Endodermal cell (in vitro differentiated cells): ENCODE data around the gene COL8A1. TPM values are rescaled to one million over a fixed set of nuclear protein-coding genes. Genes with fewer than 3 reads are reported as not detected.

ENCODE experiments used
- DNase-seq: peaks from one replicate; pipeline ENCODE4 v3.0.0-alpha.2; 2017
- H3K27ac ChIP-seq: 2 replicates; pipeline ENCODE4 v1.5.1; 2013; ENCODE audit warnings: mild to moderate bottlenecking, low read depth, low read length, moderate library complexity
- H3K27me3 ChIP-seq: 2 replicates; pipeline ENCODE4 v1.6.1; 2013; ENCODE audit warnings: mild to moderate bottlenecking, low read length, moderate library complexity; ENCODE audit not compliant: insufficient read depth, control insufficient read depth, poor library complexity, severe bottlenecking
- H3K36me3 ChIP-seq: 2 replicates; pipeline ENCODE4 v1.7.0; 2013; ENCODE audit warnings: mild to moderate bottlenecking, low read length, moderate library complexity; ENCODE audit not compliant: control insufficient read depth, insufficient read depth
- H3K4me1 ChIP-seq: one replicate; pipeline ENCODE4 v1.7.0; 2013; ENCODE audit warnings: low read length; ENCODE audit not compliant: control insufficient read depth, insufficient read depth
- H3K4me3 ChIP-seq: 2 replicates; pipeline ENCODE4 v1.5.1; 2013; ENCODE audit warnings: mild to moderate bottlenecking, low read length, moderate library complexity
- H3K9ac ChIP-seq: 2 replicates; pipeline ENCODE4 v1.6.1; 2013; ENCODE audit warnings: mild to moderate bottlenecking, low read length, moderate library complexity; ENCODE audit not compliant: poor library complexity, severe bottlenecking; ENCODE audit errors: extremely low read depth
- H3K9me3 ChIP-seq: 2 replicates; pipeline ENCODE4 v1.6.1; 2013; ENCODE audit warnings: mild to moderate bottlenecking, low read length, moderate library complexity; ENCODE audit not compliant: control insufficient read depth
- H3K27ac Mint-ChIP-seq: 2 replicates; pipeline ENCODE4 v1.8.0; 2020; ENCODE audit warnings: mixed read lengths
- H3K27me3 Mint-ChIP-seq: 2 replicates; pipeline ENCODE4 v1.8.0; 2021; ENCODE audit warnings: mild to moderate bottlenecking, mixed read lengths; ENCODE audit not compliant: insufficient read depth
- H3K36me3 Mint-ChIP-seq: 2 replicates; pipeline ENCODE4 v1.8.0; 2020; ENCODE audit warnings: low read depth, mixed read lengths
- H3K4me1 Mint-ChIP-seq: 2 replicates; pipeline ENCODE4 v1.8.0; 2020; ENCODE audit warnings: mixed read lengths
- H3K4me3 Mint-ChIP-seq: 2 replicates; pipeline ENCODE4 v1.8.0; 2020; ENCODE audit warnings: mild to moderate bottlenecking, moderate library complexity, mixed read lengths
- H3K9me3 Mint-ChIP-seq: 2 replicates; pipeline ENCODE4 v1.8.0; 2020; ENCODE audit warnings: mild to moderate bottlenecking, mixed read lengths
- CTCF ChIP-seq: fragments of 200-600 bp; sonication (generic); conservative IDR thresholded peaks from 2 replicates; pipeline ENCODE4 v1.5.0; 2021; ENCODE audit warnings: antibody characterized with exemption, mild to moderate bottlenecking
- WGBS, 2 experiments: methylation state at CpG; one replicate each; pipeline versions ENCODE4 v1.1.5 to v1.1.7; 2013; ENCODE audit warnings: missing lambda C conversion rate in 2 of 2, mixed read lengths in 1 of 2; ENCODE audit not compliant: insufficient coverage in 1 of 2, insufficient read length in 1 of 2; 5-methylcytosine and 5-hydroxymethylcytosine counted together
- total RNA-seq, 2 donors: library from RNA; stranded (reverse); fragmentation: NEBNext Ultra II Directional in 1 of 2; extraction: Animal tissue kit (Norgen Biotek cat#: 25700) in 1 of 2; gene quantifications; 2 replicates in 1 of 2; 3 replicates in 1 of 2; pipeline ENCODE4 v1.2.1, GENCODE V29; 2021

COL8A1 gene
- total RNA-seq, 2 donors from 2014 or later: 3.5 to 3.9 TPM

- no peak for DNase-seq
- H3K4me3 Mint-ChIP-seq: no peak overlapping the region
- TF ChIP-seq CTCF: peak; percentile 67
- H3K36me3 Mint-ChIP-seq: no peaks in the 10 kb centered on the region
- no peaks in the 10 kb centered on the region for H3K9me3 Mint-ChIP-seq
- H3K4me1 Mint-ChIP-seq: no peaks in the 10 kb centered on the region
- Histone ChIP-seq H3K4me3 (no peak overlapping the region), H3K27ac (no peak overlapping the region), H3K9me3 (no peaks in the 10 kb centered on the region), H3K36me3 (no peaks in the 10 kb centered on the region), H3K4me1 (no peaks in the 10 kb centered on the region), H3K27me3 (no peaks in the 10 kb centered on the region), H3K9ac (no peak overlapping the region)
- 75 to 79% methylated on average over 1 to 3 of the region's 3 CpGs for WGBS, 2 experiments
- H3K27me3 Mint-ChIP-seq: no peaks in the 10 kb centered on the region
- H3K27ac Mint-ChIP-seq: no peak overlapping the region
Observed at GRCh38 chr3:99747915-99748314, 109.5 kb downstream of the COL8A1 start.

GRCh38 chr3:99751649-99752048, 113.3 kb downstream of the COL8A1 start:
- no peak overlapping the region for H3K9ac ChIP-seq
- 89% methylated on average over 4 of the region's 4 CpGs; no CpG with 5 or more reads in 1 of the 2 experiments for WGBS, 2 experiments

DNA sequence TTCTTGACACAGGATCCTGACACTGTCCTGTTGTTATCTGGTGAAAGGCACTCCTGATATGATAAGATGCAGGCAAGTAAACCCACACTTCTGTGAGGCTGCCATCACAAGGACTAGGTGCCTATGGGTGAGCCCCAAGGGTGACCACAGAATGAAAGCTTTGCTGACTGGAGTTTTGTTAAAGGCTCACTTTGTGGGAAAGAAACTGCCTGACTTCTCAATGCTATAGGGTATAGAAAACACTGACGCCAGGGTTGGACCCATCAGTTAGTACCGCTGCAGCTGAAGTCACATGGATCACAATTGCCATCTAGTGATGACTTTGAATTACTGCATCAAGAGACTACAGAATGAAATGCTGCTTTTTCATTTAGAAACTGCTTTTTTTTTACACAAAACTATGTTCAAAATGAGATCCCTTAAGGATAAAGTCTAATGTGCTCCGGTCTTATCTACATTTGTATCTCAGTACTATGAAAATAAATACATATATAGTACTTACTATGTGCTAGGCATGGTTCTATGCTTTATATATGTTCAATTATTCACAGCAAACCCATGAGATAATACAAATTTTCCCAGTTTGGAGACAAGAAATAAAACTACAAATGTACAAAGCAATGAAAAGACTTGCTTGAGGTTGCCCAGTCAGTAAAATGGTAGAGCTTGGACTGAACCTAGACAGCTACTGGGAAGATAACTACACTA, 115.0 kb downstream of the COL8A1 start:
- Mint-ChIP-seq H3K36me3 (no peaks in the 10 kb centered on the region), H3K4me3 (no peak overlapping the region), H3K27ac (no peak overlapping the region), H3K27me3 (no peaks in the 10 kb centered on the region), H3K4me1 (peaks cover 11% of the 10 kb centered on the region), H3K9me3 (no peaks in the 10 kb centered on the region)
- Histone ChIP-seq H3K36me3 (no peaks in the 10 kb centered on the region), H3K4me3 (no peak overlapping the region), H3K27me3 (no peaks in the 10 kb centered on the region), H3K9ac (no peak overlapping the region), H3K4me1 (peaks cover 11% of the 10 kb centered on the region), H3K27ac (no peak overlapping the region), H3K9me3 (no peaks in the 10 kb centered on the region)
- TF ChIP-seq CTCF: peak; percentile 91
- 1 to 11% methylated on average over 2 to 3 of the region's 3 CpGs for WGBS, 2 experiments
- peak; percentile 68 for DNase-seq

More at GRCh38 chr3:99751649-99752048, 113.3 kb downstream of the COL8A1 start:
- no peaks in the 10 kb centered on the region for H3K36me3 Mint-ChIP-seq
- no peaks in the 10 kb centered on the region for H3K9me3 Mint-ChIP-seq
- DNase-seq: no peak
- no peaks in the 10 kb centered on the region for H3K27me3 Mint-ChIP-seq
- H3K27ac Mint-ChIP-seq: no peak overlapping the region
- no peaks in the 10 kb centered on the region for H3K27me3 ChIP-seq
- no peak for TF ChIP-seq CTCF
- no peaks in the 10 kb centered on the region for H3K9me3 ChIP-seq
- no peaks in the 10 kb centered on the region for H3K36me3 ChIP-seq
- peaks cover 6% of the 10 kb centered on the region for H3K4me1 Mint-ChIP-seq
- peaks cover 5% of the 10 kb centered on the region for H3K4me1 ChIP-seq
- no peak overlapping the region for H3K27ac ChIP-seq
- no peak overlapping the region for H3K4me3 ChIP-seq
- no peak overlapping the region for H3K4me3 Mint-ChIP-seq
